ENCODE results near the gene CEMP1. TPM values are rescaled to one million over a fixed set of nuclear protein-coding genes. Genes with fewer than 3 reads are reported as not detected.
A peak's percentile ranks its signal among the peaks of the same experiment; 100 is the strongest.

CEMP1 gene
- total RNA-seq, 1 donor from 2014 or later: not detected

DNA sequence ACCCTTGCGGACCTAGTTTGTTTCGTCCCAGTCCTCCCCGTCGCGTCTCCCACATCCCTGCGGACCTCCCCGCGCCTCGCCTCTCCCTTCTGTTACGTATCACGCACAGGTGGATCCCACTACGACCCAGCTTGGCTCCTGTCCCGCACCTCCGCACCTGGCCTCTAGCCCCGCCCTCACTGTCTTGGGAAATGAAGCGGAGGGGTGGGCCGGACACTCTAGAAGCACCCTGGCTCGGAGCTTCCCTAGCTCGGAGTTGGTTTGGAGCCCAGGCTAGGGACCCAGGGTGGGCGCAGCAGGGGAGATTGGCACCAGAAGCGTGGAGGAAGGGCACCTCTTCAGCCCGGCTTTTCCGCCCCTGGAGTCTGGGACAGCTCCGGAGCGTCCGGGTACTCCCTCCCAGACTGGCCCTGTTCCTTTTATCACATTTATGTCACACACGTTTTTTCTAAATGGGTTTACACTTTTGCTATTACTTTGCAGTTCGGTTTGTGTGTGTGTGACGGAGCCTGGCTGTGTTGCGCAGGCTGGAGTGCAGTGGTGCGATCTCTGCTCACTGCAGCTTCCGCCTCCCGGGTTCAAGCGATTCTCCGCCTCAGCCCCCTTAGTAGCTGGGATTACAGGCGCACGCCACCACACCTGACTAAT is 1.4 kb upstream of the CEMP1 start:
- peaks cover 17% of the 10 kb centered on the region for H3K27me3 Mint-ChIP-seq (ENCODE audit: low read depth)
- TF ChIP-seq, protein P1, sequence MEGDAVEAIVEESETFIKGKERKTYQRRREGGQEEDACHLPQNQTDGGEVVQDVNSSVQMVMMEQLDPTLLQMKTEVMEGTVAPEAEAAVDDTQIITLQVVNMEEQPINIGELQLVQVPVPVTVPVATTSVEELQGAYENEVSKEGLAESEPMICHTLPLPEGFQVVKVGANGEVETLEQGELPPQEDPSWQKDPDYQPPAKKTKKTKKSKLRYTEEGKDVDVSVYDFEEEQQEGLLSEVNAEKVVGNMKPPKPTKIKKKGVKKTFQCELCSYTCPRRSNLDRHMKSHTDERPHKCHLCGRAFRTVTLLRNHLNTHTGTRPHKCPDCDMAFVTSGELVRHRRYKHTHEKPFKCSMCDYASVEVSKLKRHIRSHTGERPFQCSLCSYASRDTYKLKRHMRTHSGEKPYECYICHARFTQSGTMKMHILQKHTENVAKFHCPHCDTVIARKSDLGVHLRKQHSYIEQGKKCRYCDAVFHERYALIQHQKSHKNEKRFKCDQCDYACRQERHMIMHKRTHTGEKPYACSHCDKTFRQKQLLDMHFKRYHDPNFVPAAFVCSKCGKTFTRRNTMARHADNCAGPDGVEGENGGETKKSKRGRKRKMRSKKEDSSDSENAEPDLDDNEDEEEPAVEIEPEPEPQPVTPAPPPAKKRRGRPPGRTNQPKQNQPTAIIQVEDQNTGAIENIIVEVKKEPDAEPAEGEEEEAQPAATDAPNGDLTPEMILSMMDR (conservative IDR thresholded peaks at IDR 0.05): no peak
- DNase-seq (ENCODE audit: low read depth, low spot score): no peak
- H3K36me3 Mint-ChIP-seq (ENCODE audit: low read depth): no peaks in the 10 kb centered on the region
- H3K27ac Mint-ChIP-seq (ENCODE audit: unreplicated experiment): peak overlapping the region; percentile 95
- no peaks in the 10 kb centered on the region for H3K9me3 Mint-ChIP-seq
- H3K4me1 Mint-ChIP-seq: peaks cover 33% of the 10 kb centered on the region
- H3K4me3 Mint-ChIP-seq: peak overlapping the region; percentile 92

DNA sequence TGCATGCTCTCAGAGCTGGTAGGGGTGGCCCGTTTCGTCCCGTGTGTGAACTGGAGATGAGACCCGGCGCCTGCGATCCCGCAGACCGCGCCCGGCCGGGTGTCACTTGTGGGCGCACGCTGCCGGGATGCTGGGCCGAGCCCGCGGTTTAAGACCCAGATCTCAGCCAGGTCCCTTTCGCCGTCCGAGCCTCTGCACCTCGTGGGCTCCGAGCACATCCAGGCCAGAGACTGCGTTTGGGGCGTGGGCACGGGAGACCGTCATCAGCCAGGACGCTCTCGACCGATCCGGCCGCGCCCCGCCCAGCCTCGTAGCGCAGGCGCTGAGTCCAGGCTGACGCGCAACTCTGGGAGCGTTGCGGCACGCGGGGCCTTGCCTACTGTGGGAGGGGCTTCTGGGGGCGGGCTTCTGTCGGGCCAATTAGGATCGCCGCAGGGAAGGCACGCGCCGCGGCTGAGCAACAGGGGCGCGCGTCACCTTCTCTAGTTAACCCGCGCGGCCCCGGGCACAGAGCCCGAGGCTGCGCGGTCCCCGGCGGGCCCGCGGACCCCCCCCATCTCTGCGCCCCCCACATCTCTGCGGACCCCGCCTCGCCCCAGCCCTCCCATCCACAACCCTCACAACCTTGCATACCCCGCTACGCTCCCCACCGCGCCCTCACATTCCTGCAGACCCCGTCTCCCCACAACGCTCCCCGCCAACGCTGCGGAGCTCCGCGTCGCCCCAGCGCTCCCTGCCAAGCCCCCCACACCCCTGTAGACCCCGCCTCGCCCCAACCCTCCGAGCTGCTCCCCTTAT is 687 bp upstream of the CEMP1 start:
- peak overlapping the region; percentile 87 for H3K27ac Mint-ChIP-seq (ENCODE audit: unreplicated experiment)
- DNase-seq (ENCODE audit: low read depth, low spot score): peak; percentile 94
- H3K36me3 Mint-ChIP-seq (ENCODE audit: low read depth): no peaks in the 10 kb centered on the region
- H3K9me3 Mint-ChIP-seq: no peaks in the 10 kb centered on the region
- peaks cover 28% of the 10 kb centered on the region for H3K4me1 Mint-ChIP-seq
- peak overlapping the region; percentile 92 for H3K4me3 Mint-ChIP-seq
- H3K27me3 Mint-ChIP-seq (ENCODE audit: low read depth): peaks cover 17% of the 10 kb centered on the region
- TF ChIP-seq, protein P1 (conservative IDR thresholded peaks at IDR 0.05): no peak

DNA sequence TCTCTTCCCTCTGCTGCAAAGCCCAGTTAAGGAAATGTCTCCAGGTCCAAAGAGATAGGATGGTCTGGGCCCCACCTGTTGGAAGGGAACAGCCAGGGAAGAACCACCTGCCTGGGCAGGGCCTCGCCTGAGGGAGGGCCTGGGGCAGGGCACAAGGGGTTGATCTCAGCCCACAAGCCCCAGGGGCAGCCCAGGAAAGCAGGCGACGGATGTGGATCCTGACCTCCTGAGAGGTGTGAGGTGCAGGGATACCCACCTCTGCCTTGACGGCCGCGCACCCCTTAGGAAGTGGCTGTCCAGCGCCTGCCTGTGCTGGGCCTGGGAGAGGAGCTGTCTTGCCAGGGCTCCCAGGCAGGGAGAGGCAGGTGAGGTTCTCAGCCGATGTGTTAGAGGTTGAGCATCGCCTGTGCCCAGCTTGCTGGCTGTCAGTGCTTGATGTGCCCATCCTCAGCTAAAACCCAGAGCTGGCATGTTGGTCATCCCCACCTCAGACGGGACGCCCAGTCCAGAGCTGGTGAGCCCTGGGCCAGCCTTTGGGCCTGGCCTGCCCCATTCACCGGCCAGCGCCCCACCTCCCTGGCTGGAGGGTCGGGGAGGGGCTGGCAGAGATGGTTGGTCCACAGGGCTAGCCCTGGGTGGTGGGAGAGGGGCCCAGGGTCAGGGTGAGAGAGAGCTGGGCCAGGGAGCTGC is 434 bp downstream of the CEMP1 start:
- no peaks in the 10 kb centered on the region for H3K36me3 Mint-ChIP-seq (ENCODE audit: low read depth)
- H3K4me1 Mint-ChIP-seq: peaks cover 19% of the 10 kb centered on the region
- TF ChIP-seq, protein P1 (conservative IDR thresholded peaks at IDR 0.05): no peak
- no peak overlapping the region for H3K27ac Mint-ChIP-seq (ENCODE audit: unreplicated experiment)
- peak overlapping the region; percentile 92 for H3K4me3 Mint-ChIP-seq
- no peaks in the 10 kb centered on the region for H3K9me3 Mint-ChIP-seq
- DNase-seq (ENCODE audit: low read depth, low spot score): no peak
- peaks cover 17% of the 10 kb centered on the region for H3K27me3 Mint-ChIP-seq (ENCODE audit: low read depth)

DNA sequence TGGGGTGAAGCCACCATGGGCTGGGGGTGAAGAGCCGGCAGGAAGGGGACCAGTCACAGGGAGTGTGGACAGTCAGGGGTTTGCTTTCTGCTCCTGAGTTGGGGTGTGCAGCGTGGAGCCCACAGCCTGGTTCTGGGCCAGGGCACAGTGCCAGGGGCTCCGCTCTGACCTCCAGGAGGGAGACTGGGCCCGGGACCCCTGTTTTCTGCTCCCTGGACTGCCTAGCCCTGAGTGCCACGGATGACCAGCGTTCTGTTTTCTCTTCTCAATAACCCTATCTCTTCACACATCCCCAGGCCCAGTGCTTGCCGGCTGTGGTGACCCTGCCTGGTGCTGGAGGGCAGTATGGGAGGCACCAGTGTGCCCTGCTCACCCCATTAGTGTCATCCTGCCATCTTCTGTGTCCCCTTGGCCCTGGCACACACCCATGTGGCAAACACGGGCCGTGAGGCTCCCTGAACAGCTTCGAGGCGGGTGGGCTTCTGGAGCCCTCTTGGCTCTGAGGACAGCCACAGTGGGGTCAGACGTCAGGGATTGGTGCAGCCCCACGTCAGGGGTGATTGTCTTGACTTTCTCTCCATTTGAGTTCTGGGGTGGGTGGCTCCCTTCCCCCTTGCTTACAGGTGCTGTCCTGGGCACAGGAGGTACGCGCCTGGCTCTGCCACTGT is 1.1 kb downstream of the CEMP1 start:
- TF ChIP-seq, protein P1 (conservative IDR thresholded peaks at IDR 0.05): no peak
- no peak overlapping the region for H3K27ac Mint-ChIP-seq (ENCODE audit: unreplicated experiment)
- H3K9me3 Mint-ChIP-seq: no peaks in the 10 kb centered on the region
- H3K27me3 Mint-ChIP-seq (ENCODE audit: low read depth): peaks cover 17% of the 10 kb centered on the region
- H3K4me3 Mint-ChIP-seq: peak overlapping the region; percentile 69
- peaks cover 16% of the 10 kb centered on the region for H3K4me1 Mint-ChIP-seq
- H3K36me3 Mint-ChIP-seq (ENCODE audit: low read depth): no peaks in the 10 kb centered on the region
- no peak for DNase-seq (ENCODE audit: low read depth, low spot score)

Data from neural crest cell (in vitro differentiated cells).